Dermis microvascular lymphatic vessel endothelial cell (primary cell): ENCODE results near the gene RMI2. TPM values are rescaled to one million over a fixed set of nuclear protein-coding genes. Genes with fewer than 3 reads are reported as not detected.

Experiments used
- DNase-seq, 2 donors: peaks; one replicate each; pipeline versions ENCODE4 v3.0.0 to v3.0.0-alpha.2; 2010; ENCODE audit warnings: low read depth in 2 of 2
- total RNA-seq: library from RNA; depleted of rRNA; stranded (reverse); fragments of >200 nt; gene quantifications from 2 replicates; pipeline ENCODE4 v1.2.1, GENCODE V29; 2014

RMI2 gene
- total RNA-seq, 1 donor from 2014 or later, result 6.7 TPM

DNA sequence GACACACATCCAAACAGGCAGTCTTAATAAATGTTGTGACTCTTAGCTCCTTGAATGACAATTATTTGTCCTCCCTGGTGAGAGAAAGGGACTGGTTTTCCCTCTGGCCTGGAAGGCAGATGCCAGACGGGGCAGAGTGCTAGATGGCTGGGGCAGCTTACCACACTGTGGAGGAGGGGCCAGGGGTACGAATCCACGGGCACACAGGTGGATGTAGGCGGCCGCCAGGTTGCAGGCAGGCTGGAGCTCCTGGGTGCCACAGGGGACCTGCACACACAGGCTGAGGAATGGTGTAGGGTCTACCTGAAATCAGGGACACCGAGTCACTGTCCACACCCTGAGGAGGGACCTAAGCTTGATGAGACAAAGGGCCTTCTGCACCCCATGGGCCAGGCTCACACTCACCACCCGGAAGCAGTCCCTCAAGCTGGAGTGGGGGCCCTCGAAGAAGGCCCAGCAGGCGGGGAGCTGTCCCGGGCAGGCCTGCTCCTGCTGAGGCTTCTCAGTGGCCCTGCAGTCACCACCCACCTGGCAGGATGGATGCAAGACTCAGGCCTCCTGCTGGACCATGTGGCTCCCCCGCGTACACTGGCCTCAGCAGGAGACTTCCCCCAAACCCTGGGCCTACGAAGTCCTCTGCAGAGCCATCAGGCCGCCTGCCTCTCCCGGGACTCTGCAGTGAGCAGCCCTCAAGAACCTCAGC is 38.4 kb downstream of the RMI2 start:
- no peak for DNase-seq

DNA sequence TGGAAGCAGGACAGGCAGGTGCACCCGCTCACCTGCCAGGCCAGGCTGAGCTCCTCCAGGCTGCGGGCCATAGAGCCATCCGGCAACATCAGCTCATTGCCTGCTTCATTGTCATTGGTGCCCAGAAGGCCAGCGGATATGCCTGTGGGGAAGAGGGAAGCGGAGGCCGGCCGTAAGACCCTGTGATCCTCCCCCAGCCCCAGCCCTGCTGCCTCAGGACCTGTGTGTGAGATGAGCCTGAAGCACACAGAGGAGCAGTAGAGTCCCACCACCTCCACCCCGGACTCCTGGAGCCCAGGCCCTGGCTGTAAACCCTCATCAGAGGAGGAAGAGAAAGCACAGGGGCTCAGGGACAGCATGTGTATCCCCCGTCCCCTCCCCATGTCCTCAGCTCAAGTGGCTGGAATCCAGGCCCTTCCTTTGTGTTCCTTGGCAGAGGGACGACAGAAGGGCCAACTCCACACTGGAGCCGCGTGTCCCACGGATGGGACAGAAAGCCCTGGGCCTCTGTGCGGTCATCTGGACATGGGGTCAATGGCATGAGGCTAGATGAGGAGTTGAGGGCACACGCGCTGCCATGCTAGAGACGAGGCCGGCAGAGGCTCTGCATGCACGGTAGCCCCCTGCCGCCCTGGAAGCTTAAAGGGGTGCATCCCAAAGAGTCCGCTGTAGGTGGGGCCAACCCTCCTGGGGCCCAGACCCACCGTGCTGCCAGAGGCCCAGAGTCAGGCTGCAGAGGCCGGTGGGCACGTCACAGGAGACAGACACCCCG is 39.1 kb downstream of the RMI2 start:
- DNase-seq, result no peak

DNA sequence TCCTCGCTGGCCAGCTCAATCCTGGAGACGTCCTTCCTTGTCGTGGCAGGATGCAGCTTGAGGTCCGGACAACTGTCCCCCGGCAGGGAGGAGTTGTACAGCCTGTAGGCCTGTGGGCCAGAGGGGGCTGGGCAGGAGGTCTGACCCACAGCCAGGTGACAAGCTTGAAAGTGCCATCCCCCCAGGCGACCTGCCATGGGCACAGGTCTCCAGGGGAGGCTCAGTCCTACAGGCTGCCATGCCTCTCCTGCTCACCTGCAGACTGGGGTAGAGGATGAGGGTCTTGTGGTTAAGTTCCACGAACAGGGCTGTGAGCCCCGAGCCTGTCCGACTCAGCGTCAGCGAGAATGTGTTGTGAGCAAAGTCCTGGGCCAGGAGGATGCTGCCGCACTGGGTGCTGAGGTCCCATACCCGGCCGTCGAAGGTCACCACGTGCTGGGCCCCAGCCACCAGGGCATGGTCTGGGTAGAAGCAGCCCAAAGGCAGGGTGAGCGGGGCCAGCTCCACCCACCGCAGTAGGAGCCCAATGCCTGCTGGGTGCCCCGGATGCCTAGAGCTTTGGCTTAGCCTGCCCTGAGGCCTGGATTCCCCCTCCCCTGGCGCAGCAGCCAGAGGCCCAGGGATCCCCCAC is 39.8 kb downstream of the RMI2 start:
- DNase-seq, result no peak

DNA sequence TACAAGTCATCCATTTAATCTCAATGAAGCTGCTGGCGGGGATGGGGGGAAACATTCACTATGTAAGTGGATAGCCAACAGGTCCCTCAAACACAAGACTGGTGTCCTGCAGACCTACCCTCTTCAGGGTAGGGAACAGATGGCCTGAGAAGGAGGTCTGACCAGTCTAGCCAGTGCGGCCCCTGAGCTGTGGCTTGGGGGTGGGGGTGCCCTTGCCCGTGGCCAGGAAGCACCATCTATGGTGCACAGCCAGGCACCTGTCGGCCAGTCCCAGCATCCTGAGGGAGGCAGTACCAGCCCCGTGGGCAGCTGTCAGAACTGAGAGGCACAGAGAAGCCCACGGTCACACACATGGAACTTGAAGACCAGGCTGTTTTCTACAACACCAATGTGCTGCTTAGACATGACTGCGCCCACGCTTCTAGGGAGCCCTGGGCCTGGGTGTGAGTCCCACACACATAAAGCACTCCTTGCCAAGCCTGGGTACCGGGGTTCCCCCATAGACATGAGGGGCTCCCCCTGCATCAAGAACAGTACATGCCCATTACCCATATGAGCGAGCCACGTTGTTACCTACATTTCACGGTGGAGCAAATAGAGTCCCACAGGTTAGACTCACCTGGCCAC is 40.9 kb downstream of the RMI2 start:
- DNase-seq, result no peak

DNA sequence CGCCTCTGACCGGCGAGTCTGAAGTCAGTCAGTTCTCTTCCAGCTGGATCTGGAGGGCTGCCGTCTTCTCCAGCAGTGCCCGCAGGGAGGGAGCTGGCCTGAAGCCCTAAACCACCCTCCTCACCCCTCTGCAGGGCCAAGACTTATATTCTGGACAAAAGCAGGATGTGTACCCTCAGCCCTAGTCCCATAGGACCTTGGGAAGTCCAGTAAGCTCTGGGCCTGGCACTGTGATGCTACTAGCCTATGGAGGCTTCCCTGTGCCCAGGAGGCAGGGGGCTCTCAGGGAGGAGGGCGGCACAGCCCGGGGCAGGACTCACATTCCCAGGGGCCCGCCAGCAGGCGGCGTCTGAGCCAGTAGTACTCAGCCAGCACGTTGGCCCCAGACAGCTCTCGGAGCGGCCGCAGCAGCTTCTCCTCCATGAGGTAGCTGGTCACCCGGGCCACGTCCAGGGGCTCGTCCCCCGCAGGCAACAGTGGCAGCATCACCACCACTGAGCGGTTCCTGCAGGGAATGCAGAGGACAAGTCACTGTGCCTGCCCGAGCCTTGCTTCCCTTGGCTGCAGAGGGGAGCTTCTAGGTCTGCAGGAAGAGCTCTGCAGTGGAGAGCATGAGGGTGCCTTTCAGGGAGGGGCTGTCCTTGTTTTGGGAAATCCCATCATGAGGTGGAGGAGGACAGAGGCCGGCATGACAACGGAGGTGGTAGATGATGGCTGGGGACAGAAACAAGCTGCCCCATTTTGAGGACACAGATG is 41.7 kb downstream of the RMI2 start:
- peak in 1 of 2 donors; percentile 41 for DNase-seq

DNA sequence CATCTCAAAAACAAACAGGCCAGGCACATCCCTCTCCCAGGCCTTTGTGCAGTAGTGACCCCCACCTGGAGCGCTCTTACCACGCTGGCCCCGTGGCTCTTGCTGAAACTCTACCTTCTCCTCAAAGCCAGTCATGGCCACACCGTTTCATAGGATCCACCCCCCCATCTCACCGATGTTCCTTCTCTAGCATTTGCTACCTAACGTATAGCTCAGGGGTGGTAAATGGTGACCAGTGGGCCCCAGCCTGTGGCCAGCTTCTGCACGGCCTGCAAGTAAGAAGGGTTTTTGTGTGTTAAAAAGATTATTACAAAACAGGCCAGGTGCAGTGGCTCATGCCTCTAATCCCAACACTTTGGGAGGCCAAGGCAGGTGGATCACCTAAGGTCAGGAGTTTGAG is 43.8 kb downstream of the RMI2 start:
- no peak for DNase-seq

DNA sequence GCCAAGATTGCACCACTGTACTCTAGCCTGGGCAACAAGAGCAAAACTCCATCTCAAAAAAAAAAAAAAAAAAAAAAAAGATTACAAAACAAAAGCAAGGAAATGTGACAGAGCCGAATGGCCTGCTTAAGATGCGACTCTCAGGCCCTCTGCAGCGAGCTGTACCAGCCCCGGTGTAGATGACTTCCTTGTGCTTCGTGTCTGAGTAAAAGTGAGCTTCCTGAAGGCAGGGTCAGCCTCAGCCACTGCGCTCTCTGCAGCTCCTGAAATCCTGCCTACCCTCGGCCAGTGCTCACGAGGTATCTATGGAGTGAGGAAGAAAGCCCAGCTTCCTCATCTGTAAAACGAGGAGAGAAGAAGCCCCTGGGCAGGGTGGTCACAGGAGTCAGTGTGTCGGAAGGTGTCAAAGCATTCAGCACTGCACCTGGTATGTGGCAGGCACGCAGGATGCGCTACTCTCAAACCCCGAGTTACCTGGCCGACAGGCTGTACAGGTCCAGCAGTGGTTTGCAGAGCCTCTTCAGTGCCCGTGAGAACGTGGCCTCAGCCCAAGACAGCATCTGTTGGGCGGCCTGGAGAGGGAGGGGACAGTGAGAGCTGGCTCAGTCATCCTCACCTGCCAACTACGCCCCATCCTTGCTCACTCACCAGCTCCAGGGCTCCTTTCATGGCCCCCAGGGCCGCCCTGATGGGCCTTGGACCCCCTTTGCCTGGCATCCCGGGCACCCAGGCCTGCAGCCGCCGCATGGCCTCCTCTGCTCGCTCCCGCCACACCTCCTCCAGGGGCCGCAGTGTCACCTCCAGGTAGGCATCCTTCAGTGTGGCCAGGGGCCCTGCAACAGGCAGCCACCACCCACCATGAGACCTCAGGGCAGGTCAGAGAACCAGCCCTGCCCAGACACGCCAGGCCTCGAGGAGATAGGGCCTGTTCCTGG is 44.6 kb downstream of the RMI2 start:
- DNase-seq, result no peak

DNA sequence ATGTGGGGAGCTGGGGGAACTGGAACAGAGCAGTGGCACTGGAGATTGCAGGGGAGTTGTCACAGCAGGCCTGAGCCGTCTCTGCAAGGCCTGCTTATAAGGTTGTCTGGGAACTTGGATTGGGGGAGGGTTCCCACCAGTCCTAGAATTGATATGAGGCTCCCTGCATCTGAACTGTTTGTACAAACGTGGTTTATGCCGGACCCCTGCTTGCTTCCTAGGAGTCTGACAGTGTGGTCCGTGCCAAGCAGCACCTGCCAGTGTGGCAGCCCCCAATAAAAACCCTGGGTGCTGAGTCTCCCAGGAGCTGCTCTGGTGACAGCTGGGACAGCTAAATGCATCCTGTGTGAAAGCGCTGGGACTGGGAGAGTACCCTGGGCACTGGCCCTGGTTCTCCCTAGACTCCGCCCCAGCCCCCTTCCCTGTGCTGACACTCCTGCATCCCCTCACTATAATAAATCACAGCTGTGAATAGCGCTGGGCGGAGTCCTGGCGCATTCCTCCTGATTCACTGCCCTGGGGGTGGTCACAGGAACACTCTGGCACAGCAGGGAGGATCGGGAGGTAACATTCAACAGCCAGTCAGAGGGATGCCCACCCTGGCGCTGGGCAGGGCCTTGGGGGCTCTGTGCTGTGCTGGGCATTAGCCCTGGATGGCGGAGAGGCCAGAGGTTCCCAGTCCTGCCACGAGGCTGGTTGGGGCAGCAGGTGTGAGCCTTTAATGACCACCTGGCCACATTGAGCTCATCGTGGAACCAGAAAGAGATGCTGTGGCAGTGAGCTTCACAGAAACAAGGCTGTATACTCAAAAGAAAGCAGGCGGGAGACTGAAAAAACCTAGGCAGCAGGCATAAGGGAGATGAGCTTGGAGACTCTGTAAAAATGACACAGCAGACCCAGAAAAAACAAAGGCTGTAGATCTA is 45.6 kb downstream of the RMI2 start:
- no peak for DNase-seq

DNA sequence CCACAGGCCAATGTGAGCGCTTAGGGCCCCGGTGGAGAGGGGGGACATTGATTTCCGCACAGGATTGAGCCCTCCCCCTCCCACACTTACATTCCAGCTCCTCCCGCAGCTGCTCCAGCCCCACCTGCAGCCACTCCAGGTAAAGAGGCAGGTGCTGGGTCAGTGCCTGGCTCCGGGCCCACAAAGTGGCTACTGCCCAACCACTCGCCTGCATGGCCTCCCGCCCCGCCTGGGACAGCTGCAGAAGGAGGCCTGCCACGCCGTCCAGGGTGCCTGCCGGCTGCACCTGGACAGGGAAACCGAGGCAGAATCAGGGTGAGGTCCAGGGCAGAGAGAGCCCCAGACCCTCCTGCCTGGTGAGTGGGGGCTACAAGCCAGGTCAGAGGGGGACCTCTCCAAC is 46.3 kb downstream of the RMI2 start:
- DNase-seq, result no peak

DNA sequence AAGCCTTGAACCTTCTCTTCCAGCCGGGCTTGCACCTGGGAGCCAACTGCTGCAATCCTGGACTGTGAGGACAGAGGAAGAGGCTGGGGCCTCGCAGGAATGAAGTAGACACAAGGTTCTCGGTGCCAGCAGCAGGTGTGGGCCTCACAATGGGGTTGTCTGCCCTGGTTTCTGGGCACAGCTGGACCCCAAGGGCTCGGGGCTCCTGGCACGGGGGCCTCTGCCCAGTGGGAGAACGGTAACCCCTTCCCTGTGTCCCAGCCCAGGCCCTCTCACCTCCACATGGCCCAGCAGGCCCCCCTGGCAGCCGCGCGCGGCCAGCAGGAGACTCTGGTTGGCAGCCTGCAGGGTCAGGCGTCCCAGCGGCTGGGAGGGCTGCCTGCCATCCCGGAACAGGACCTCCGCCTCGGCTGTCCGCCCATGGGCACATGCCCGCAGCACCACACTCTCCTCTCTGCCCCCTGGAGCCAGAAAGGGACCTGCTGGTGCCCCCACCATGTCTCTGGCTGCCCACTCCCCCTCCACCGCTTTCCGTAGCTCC is 46.9 kb downstream of the RMI2 start:
- no peak for DNase-seq

DNA sequence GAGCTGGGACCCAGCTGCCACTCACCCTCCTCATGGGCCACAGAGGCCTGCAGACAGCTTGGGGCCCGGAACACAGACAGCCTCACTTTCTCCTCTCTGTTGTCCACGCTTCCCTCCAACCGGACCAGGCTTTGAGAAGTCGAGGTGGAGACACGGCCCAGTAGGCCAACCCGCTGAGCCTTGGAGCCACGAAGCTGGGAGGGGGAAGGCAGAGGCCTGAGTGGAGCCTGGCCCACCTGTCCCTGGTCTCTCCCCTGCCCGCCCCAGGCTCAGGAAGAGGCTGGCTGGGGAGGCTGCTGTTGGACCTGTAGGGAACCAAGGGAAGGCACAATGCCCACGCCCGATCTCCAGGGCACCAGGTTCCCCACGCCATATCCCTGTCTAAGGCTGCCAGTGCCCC is 48.1 kb downstream of the RMI2 start:
- DNase-seq, result no peak

DNA sequence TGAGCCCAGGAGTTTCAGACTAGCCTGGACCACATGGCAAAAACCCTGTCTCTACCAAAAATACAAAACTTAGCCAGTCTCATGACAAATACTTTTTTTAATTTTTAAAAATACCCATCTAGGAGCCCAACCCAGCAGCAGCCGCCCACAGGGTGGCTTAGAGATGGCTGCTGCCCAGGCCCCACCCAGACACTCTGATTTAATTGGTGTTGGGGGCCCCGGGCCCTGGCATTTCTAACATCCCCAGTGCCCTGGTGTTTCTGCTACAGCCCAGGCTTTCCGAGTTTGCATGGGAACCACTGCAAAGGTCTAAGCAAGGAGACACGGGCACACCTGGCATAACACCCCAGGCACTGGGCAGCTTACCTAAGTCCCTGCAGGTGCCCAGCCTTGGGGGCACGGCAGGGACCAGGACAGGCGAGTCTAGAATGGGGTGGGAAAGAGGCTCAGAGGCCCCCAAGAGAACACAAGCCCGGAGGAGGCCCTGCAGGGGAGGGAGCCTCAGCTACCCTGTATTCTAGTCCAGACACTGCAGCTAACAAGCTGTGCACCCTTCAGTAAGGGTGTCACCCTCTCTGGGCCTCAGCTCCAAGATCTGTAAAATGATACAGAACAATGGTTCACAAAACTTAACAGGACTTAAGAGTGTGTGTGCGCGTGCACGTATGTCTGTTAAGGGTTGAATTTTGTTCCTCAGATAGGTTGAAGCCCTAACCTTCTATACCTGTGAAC is 48.8 kb downstream of the RMI2 start:
- DNase-seq, result no peak

DNA sequence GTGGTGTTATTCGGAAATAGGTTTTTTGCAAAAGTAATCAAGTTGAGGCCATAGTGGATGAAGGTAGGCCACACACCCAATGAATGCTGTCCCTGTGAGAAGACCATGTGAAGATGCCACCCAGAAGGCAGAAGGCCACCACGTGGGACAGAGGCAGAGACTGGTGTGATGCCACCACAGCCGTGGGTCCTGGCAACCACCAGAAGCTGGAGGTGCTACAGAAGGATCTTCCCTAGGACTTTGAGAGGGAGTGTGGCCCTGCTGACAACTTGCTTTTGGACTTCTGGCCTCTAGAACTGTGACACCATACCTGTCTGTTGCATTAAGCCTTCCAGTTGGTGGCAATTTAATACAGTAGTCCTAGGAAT is 49.3 kb downstream of the RMI2 start:
- no peak for DNase-seq

DNA sequence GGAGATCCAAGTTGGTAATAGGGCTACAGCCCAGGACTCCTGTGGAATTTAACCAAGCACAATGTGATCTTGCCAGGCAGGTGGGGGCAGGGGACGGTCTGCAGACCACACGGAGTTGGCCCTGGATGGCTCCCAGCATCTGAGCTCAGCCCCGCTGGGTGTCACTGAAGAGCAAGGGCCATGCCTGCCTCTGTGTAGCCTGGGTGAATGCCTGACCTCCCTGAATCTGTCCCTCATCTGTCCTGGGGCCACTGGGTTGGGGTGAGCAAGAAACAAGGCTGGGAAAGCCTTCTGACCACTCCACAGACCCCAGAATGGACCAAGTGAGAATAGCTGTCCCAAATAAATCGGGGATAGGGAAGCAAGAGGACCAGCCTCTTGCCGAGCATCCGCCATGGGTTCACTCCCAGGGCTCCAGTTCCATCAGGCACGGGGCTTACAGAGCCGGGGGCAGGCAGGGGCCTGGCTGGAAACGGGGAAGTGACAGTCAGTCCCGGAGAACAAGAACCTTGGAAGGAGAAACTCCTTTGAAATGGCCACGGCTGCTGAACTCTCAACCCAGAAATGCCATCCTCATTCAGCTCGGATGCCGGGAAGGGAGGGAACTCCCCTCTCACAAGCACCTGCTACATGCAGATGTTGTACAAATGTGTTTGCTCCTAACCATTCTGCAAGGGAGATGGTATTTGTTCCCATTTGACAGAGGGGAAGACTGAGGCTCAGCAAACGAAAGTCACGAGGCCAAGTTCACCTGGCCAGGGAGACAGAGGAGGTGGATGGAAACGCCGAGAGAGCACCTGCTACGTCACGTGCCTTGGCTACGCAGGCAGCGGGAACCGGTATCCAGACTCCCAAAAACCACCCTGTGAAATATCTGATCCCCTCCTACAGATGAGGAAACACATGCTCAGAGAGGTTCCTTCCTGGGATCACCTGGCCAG is 50.0 kb downstream of the RMI2 start:
- DNase-seq, result no peak

DNA sequence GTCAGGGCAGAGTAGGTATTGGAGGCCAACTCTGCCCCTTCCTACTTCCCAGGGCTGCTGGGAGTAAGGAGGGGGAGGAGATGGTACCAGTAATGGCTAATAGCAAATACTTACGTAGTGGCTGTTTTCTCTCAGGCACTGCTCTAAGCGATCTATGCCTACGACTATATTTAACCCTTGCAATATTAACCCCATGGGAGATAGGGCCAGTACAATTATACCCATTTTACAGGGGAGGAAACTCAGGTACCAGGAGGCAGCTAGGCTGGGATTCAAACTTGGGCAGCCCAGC is 50.6 kb downstream of the RMI2 start:
- DNase-seq, result no peak

DNA sequence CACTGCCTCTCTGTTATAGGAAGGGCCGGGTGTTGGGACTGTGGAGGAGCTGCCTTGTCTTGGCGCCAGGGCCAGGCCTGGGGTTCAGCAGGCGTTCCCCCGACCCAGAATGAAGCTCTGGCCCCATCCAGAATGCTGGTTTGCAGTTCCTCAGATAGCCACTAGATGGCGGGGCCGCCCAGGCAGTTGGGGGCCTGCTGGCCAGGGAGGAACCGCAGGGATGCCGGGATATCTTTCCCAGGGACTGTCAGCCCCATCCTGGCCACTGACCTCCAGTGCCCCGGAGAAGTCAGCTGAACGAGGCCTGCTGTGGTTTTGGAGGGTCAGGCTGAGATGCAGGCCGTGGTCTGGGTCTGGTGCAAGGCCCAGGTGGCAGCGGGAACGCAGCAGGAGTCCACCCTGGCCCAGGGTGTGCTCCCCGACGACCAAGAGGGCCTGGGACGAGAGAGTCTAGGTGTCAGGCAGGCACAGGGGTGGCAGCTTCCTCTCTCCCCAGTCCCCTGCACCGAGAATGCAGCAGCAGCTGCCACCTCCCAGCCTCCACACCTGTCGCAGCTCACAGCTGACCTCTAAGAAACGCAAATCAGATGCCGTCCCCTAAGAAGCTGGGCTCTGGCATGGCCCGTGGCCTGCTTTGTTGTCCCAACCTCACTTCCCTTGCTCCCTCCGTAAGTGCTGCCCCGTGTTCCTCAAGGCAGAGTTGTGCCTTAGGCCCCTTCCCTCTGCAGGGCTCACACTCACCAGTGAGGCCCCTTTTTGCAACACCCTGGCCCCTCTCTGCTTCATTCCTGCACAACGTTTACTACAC is 51.2 kb downstream of the RMI2 start:
- DNase-seq, result peak; percentile 7 to 55

DNA sequence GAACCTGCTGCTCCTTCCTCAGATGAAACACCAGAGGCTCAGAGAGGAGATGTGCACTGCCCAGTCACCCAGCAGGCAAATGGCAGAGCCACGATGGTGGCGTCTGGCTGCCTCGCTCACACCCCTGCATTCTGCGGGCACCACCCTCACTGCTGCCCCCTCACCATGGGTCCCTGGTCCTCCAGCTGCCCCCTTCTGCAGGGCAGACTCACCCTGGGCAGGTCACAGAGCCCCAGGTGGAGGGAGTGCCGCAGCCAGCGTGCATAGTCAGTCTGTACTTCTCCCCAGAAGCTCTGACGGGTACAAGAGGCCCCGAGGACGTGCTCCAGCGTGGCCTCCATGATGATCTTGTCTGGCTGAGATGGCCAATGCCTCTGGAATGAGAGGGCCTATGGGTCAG is 52.9 kb downstream of the RMI2 start:
- no peak for DNase-seq
